NCI-H510A (cell line): ENCODE measurements around the gene PPAN.

Experiments used
- DNase-seq: peaks from one replicate; lab custom pipeline; 2025; lab: John Stamatoyannopoulos, UW

Gene PPAN

DNA sequence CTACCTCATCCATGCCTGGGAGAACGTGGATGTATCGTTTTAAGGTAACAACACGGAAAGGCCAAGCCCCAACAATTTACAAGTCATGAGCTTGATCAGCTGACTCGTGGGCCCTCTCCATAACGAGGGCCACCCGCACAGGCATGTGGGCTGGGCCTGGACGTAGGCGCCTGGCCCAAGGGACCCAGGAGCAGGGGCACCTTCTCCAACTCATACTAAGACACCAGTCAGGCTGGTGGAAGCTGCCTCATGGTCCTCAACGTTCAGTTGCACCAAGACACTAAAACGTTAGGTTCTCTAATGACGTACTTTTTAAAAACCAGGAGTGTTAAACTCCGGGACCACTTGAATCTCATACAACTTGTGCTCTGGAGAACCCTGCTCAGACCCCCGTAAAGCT is 35.3 kb downstream of the PPAN start:
- DNase-seq: no peak

- no peak for DNase-seq
Observed at GRCh38 chr19:10141973-10142372, 35.8 kb downstream of the PPAN start.

DNA sequence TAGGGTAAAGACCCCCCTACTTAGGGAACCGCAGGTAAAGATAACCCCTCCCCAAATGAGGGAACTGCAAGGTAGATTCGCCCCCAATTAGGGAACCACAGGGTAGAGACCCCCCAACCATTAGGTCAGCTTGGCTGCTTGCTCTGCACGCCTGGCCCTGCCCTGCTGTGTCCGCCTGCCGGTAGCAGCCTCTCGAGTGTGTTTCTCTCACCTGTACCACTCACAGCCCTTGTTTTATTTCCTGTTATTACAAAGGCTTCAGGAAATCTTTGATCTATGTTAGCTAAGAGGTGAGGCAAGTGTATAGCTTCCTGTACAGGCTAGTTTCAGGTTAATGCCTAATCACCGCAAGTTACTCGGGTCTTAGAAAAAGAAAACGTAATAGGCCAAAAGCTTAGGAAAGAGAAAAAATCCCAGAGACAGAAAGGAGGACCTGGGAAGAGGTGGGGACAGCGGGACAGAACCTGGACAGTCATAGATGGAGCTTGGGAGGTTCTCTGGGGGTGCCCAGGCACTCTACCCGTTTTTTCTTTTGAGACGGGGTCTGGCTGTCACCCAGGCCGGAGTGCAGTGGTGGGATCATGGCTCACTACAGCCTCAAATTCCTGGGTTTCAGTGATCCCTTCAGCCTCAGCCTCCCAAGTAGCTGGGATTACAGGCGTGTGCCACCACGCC is 36.7 kb downstream of the PPAN start:
- no peak for DNase-seq

DNA sequence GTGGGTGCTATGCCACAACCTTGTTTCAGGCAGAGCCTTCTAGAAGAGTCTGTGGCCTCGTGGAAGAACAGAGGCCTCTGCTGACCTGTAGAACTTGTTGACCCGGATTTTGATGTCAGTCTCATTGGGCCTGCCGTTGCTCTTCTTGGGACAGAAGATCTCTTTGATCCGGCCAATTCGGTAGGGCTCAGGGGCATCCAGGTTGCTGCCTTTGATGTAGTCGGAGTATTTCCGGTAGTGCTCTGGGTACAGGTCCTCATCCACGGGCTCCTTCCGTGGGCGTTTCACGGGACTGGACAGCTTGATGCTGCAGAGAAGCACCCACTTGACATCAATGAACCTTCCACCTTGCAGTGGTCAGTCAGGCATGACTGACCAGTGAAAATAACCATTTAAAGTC is 37.5 kb downstream of the PPAN start:
- DNase-seq: no peak

DNA sequence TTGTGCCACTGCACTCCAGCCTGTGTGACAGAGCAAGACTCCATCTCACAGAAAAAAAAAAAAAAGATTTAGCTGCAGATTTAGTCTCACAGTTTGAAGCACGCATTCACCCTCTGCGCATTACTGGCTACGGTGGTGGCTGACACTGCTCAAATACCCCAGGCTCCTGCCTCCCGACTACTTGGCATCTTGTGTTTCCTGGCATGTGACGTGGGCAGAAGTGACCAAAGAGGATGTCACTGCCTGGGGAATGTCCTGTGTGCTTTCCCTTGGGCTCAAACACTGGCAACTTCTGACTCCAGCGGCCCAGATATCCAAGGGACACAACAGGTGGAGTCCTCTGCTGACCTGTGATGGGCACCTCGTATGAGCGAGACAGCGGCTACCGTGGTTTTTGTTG is 38.2 kb downstream of the PPAN start:
- DNase-seq: no peak

- DNase-seq: no peak
Observed at GRCh38 chr19:10145031-10145430, 38.9 kb downstream of the PPAN start.

- no peak for DNase-seq
Observed at GRCh38 chr19:10146142-10146541, 40.0 kb downstream of the PPAN start.

- no peak for DNase-seq
Observed at GRCh38 chr19:10149427-10149826, 43.3 kb downstream of the PPAN start.

DNA sequence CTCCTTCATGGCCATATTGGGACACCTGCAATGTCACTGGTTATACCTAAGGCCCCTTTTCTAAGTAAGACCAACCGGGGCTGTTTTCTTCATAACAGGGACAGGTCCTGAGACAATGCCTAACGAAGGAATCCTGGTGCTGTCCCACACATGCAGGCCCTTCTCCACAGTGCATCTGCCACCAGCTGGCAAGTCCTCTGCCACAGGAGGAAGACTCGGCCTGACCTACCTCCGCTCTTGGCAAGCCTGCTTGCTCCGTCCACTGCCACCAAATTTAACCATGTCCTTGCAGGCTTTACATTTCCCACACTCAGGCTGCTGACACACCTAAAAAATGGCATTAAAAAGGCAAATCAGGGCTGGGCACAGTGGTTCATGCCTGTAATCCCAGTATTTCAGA is 45.4 kb downstream of the PPAN start:
- DNase-seq: no peak

DNA sequence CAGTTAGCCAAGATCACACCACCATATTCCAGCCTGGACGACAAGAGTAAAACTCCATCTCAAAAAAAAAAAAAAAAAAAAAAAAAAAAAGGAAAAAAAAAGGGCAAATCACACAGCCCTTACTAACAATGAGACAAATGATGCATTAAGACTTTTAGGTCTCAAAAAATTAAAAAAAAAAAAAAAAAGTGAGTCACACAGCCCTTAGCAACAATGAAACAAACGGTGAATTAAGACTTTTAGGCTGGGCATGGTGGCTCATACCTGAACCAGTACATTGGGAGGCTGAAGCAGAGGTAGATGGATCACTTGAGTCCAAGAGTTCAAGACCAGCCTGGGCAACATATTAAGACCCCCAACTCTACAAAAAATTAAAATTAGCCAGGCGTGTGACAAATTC is 45.9 kb downstream of the PPAN start:
- DNase-seq: no peak

- DNase-seq: no peak
Observed at GRCh38 chr19:10155839-10156238, 49.7 kb downstream of the PPAN start.

GRCh38 chr19:10158071-10158470 is 51.9 kb downstream of the PPAN start:
- DNase-seq: no peak

DNA sequence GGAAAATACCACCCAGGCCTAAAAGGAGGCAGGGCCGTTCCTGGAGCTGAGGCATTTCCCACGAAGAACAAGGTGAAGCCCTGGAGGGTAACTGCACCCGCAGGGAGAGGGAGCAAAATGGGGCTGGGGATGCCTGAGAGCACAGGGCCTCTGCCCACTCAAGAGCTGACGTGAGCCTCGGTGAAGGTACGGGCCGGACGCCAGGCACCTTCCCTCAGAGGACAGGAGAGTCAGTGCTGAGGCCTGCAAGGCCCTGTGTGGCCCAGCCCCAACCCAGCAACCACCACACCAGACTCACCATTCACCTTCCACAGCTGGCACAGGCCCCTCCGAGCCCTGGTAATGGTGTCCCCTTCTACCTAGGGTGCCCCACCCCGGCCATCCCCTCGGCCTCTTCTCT is 52.3 kb downstream of the PPAN start:
- no peak for DNase-seq

- DNase-seq: no peak
Observed at GRCh38 chr19:10159610-10160009, 53.4 kb downstream of the PPAN start.
